HepG2 (cell line): ENCODE measurements around the gene SSX2IP. TPM values are rescaled to one million over a fixed set of nuclear protein-coding genes. Genes with fewer than 3 reads are reported as not detected.

Experiments
- ATAC-seq: fragments of 200-7000 bp; cut with Tn5 transposase; 3 replicates; pipeline ENCODE4 v1.9.1; 2020; ENCODE audit warnings: mild to moderate bottlenecking, moderate library complexity
- BruUV-seq: library from RNA; stranded (reverse); fragments of 400-500 nt; replicated peaks from 2 replicates; lab custom pipeline; 2021; lab: Mats Ljungman, UMichigan
- CTCF ChIA-PET: fragments of 300-600 bp; formaldehyde crosslinking; extraction: SDS; loops from one replicate; lab custom pipeline; 2021; ENCODE audit warnings: low total read pairs, inconsistent platforms, low intra/inter-chr PET ratio; lab: Yijun Ruan, JAX
- POLR2A ChIA-PET: fragments of 350-600 bp; sonication (Branson Sonifier 250); formaldehyde crosslinking; loops from one replicate; lab custom pipeline; 2020; ENCODE audit warnings: antibody characterized with exemption, inconsistent platforms; lab: Yijun Ruan, JAX
- DNase-seq: peaks from one replicate; pipeline ENCODE4 v3.0.0-alpha.2; 2015; ENCODE audit warnings: low spot score
- FAIRE-seq: peaks from 3 replicates; lab custom pipeline; 2011; peaks lifted over from hg19 to GRCh38; lab: Jason Lieb, UNC
- H2AFZ ChIP-seq: one replicate; pipeline ENCODE4 v1.6.1; 2011; ENCODE audit warnings: low read length, inconsistent platforms
- H3K27ac ChIP-seq: fragments of 300-600 bp; 3 replicates; pipeline ENCODE4 v1.8.0; 2011; ENCODE audit warnings: mixed run types, mild to moderate bottlenecking, mixed read lengths, low read length, inconsistent platforms; ENCODE audit not compliant: insufficient read depth; ENCODE audit errors: extremely low read length
- H3K27me3 ChIP-seq, 2 experiments: fragments of 200-600 bp in 1 of 2; 2 replicates in 1 of 2; 3 replicates in 1 of 2; pipeline versions ENCODE4 v1.6.0 to v1.8.0; 2011; ENCODE audit warnings: low read length in 2 of 2, mild to moderate bottlenecking in 2 of 2, moderate library complexity in 2 of 2, inconsistent platforms in 1 of 2; ENCODE audit not compliant: insufficient read depth in 2 of 2, control insufficient read depth in 1 of 2
- H3K36me3 ChIP-seq, 2 experiments: fragments of 200-600 bp in 1 of 2; replicated peaks in 1 of 2; 2 replicates in 1 of 2; 3 replicates in 1 of 2; pipeline versions ENCODE4 v1.5.1 to v1.8.0; 2011; ENCODE audit warnings: low read length in 2 of 2, inconsistent platforms in 1 of 2; ENCODE audit not compliant: insufficient read depth in 2 of 2, control insufficient read depth in 1 of 2
- H3K4me1 ChIP-seq: 2 replicates; pipeline ENCODE4 v1.5.1; 2012; ENCODE audit warnings: low read length, inconsistent platforms; ENCODE audit not compliant: insufficient read depth
- H3K4me2 ChIP-seq: 2 replicates; pipeline ENCODE4 v1.6.0; 2011; ENCODE audit warnings: low read depth, low read length, inconsistent platforms
- H3K4me3 ChIP-seq, 3 experiments: fragments of 200-600 bp in 1 of 3; sonication (generic), shearing (Covaris generic) in 1 of 3; replicated peaks in 1 of 3; 2 replicates each; pipeline ENCODE4 v1.5.1; 2011 to 2016; ENCODE audit warnings: low read length in 3 of 3, inconsistent platforms in 2 of 3, low read depth in 2 of 3, mild to moderate bottlenecking in 2 of 3, control low read depth in 1 of 3, mixed read lengths in 1 of 3; ENCODE audit not compliant: insufficient read depth in 1 of 3
- H3K79me2 ChIP-seq: one replicate; pipeline ENCODE4 v1.6.1; 2011; ENCODE audit warnings: low read length, inconsistent platforms; ENCODE audit not compliant: insufficient read depth
- H3K9ac ChIP-seq: 2 replicates; pipeline ENCODE4 v1.6.0; 2011; ENCODE audit warnings: mild to moderate bottlenecking, low read depth, low read length, inconsistent platforms; ENCODE audit not compliant: insufficient read depth
- H3K9me3 ChIP-seq: 2 replicates; pipeline ENCODE4 v1.5.1; 2012; ENCODE audit warnings: mild to moderate bottlenecking, low read length
- H4K20me1 ChIP-seq: 2 replicates; pipeline ENCODE4 v1.6.0; 2011; ENCODE audit warnings: inconsistent platforms, mild to moderate bottlenecking, low read length, moderate library complexity; ENCODE audit not compliant: insufficient read depth
- AGO1 ChIP-seq: fragments of 200-400 bp; formaldehyde crosslinking; IDR thresholded peaks from 2 replicates; pipeline ENCODE4 v1.6.1; 2017; ENCODE audit warnings: mild to moderate bottlenecking, low read depth, low read length, moderate library complexity; ENCODE audit not compliant: poor library complexity, severe bottlenecking
- HES4 ChIP-seq: sonication (generic); formaldehyde crosslinking; IDR thresholded peaks from 2 replicates; pipeline ENCODE4 v1.9.0; 2021; ENCODE audit warnings: mild to moderate bottlenecking, missing genetic modification reagents, borderline replicate concordance
- HOXA5 ChIP-seq: sonication (generic); formaldehyde crosslinking; IDR thresholded peaks from 2 replicates; pipeline ENCODE4 v1.4.0; 2020; ENCODE audit warnings: missing genetic modification reagents
- SRSF1 ChIP-seq: fragments of 200-400 bp; formaldehyde crosslinking; optimal IDR thresholded peaks from 2 replicates; pipeline ENCODE3; 2017; ENCODE audit warnings: mild to moderate bottlenecking, low read depth, low read length, moderate library complexity
- TGIF2 ChIP-seq: IDR thresholded peaks from 2 replicates; pipeline ENCODE4 v1.6.1; 2016; ENCODE audit warnings: control low read depth, missing compliant biosample characterization
- TP53 ChIP-seq: sonication (generic); formaldehyde crosslinking; conservative IDR thresholded peaks from 2 replicates; pipeline ENCODE4 v1.4.0; 2020; ENCODE audit warnings: missing genetic modification reagents
- ZKSCAN1 ChIP-seq: fragments of 150-350 bp; IDR thresholded peaks from 2 replicates; pipeline ENCODE4 v1.6.1; 2014; ENCODE audit warnings: low read length
- ZNF264 ChIP-seq: sonication (generic); formaldehyde crosslinking; IDR thresholded peaks from 2 replicates; pipeline ENCODE4 v1.4.0; 2020; ENCODE audit warnings: missing genetic modification reagents
- ZNF883 ChIP-seq: sonication (generic); formaldehyde crosslinking; IDR thresholded peaks from 2 replicates; pipeline ENCODE4 v1.5.1; 2020; ENCODE audit warnings: mild to moderate bottlenecking, missing genetic modification reagents; ENCODE audit errors: not compliant biosample characterization
- WGBS: methylation state at CpG from one replicate; pipeline ENCODE4 v1.1.6; 2017; ENCODE audit warnings: low lambda C conversion rate; 5-methylcytosine and 5-hydroxymethylcytosine counted together
- in situ Hi-C: cut with HindIII; loops from 2 replicates; pipeline ENCODE4 v1.10.0; 2017; ENCODE audit warnings: low pct_unique_long_range_greater_than_20kb; ENCODE audit not compliant: extremely low pct_ligation_motif_present
- intact Hi-C: fragments of 100-400 bp; cut with micrococcal nuclease; formaldehyde crosslinking; loops from one replicate; pipeline ENCODE4 v1.10.0; 2022; ENCODE audit not compliant: unreplicated experiment
- polyA plus RNA-seq, 8 experiments: library from polyadenylated mRNA; depleted of rRNA in 3 of 8; stranded (reverse) in 7 of 8; unstranded in 1 of 8; fragments of >200 nt; fragmentation: Illumina TruSeq in 4 of 8; extraction: Trizol in 4 of 8; gene quantifications; 2 replicates each; pipeline versions ENCODE4 v1.2.1 to v1.2.3, GENCODE V29; 2011 to 2016; ENCODE audit warnings: low read depth in 4 of 8, missing spikeins in 1 of 8, mixed read lengths in 1 of 8; ENCODE audit not compliant: insufficient read depth in 1 of 8
- total RNA-seq, 5 experiments: library from RNA; depleted of rRNA; stranded (reverse); fragments of >200 nt; fragmentation: Illumina TruSeq; extraction: Trizol; gene quantifications; 2 replicates each; pipeline ENCODE4 v1.2.3, GENCODE V29; 2016; ENCODE audit warnings: low read depth in 1 of 5

Gene SSX2IP
- total and polyA plus RNA-seq, 2 of the 13 experiments (the other 11 are each of a cell fraction or from before 2014, with no cell fraction given): 2.7 to 23.7 TPM

DNA sequence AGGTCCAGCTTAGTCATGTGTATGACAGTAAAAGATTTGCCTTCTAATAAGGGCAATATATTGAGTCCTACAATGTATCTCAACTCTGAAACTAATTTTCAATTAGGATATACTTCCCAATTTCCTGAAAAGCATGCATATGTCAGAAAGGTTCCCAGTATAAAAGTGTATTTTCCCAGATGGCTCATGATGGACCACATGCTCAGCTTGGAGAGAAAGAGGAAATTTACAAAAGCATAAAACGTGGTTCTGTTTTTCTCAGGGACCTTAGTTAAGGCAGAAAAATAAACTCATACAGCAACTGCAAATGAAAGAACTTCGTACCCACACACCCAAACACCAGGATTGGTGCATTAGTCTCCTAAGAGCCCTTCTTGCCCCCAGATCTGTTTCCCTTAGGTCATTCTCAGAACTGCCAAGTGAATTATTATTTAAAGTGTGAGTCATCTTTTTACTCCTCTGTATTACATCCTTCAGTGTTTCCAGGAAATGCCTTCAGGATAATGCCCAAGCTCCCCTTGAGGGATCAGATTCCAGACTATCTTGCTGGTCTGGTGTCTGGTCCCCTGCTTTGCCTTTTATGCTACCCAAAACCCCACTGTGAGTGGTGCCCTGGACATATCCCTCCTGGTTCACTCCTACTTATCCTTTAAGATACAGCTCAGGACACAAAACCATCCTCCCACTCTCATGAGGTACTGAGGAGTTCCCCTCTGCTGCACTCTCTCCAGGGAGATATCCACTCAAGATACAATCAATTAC is 57.4 kb downstream of the SSX2IP start (continued):
- no peak for TF ChIP-seq AGO1
- no peak for TF ChIP-seq TP53 (CRISPR knock-in tag)
- TF ChIP-seq, all 625 proteins: peak for 0

DNA sequence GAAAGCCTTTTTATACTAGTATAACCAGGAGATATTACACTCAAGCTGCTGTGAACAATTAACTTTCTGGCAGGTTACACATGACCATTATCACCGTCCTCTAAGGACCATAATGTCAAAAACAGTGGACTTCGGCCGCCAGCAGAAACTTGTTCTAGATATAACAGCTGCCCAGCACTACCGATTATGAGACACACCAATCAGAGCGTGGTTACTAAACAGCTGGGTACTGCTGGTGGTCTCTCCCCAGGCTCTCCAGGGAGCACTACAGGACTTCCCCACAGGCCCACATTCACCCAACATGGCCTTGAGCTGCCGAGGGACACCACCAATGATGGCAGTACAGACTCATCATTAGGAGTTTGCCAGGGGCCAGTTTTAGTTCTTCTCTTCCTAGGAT is 58.1 kb downstream of the SSX2IP start:
- Histone ChIP-seq H3K79me2 (no peaks in the 10 kb centered on the region), H3K27me3 (no peaks in the 10 kb centered on the region; a peak in 1 of 5 replicates), H3K36me3 (no peaks in the 10 kb centered on the region)
- intact Hi-C loops (no loop called here), in situ Hi-C loops (no loop called here)
- POLR2A ChIA-PET: no interaction called here
- 63% methylated on average over 6 of the region's 6 CpGs for WGBS
- no TSS peak for BruUV-seq
- TF ChIP-seq SRSF1 (no peak), HOXA5 (CRISPR knock-in tag) (no peak), ZKSCAN1 (no peak), ZNF883 (no peak), HES4 (CRISPR knock-in tag) (no peak), ZNF264 (CRISPR knock-in tag) (no peak), TGIF2 (CRISPR knock-in tag) (no peak)
- TF ChIP-seq, all 625 proteins: peak for 0
- ATAC-seq (no peak), FAIRE-seq (no peak), DNase-seq (no peak)
- H2AFZ ChIP-seq: no peak overlapping the region
- CTCF ChIA-PET: no interaction called here
- no peak overlapping the region for H3K9ac ChIP-seq
- no peaks in the 10 kb centered on the region for H3K9me3 ChIP-seq
- H3K4me2 ChIP-seq: no peak overlapping the region
- H3K27ac ChIP-seq: no peak overlapping the region
- no peak overlapping the region for H3K4me3 ChIP-seq
- H4K20me1 ChIP-seq: no peaks in the 10 kb centered on the region
- no peaks in the 10 kb centered on the region for H3K4me1 ChIP-seq
